ENCODE results near the gene ZNHIT2.

ZNHIT2 gene

DNA sequence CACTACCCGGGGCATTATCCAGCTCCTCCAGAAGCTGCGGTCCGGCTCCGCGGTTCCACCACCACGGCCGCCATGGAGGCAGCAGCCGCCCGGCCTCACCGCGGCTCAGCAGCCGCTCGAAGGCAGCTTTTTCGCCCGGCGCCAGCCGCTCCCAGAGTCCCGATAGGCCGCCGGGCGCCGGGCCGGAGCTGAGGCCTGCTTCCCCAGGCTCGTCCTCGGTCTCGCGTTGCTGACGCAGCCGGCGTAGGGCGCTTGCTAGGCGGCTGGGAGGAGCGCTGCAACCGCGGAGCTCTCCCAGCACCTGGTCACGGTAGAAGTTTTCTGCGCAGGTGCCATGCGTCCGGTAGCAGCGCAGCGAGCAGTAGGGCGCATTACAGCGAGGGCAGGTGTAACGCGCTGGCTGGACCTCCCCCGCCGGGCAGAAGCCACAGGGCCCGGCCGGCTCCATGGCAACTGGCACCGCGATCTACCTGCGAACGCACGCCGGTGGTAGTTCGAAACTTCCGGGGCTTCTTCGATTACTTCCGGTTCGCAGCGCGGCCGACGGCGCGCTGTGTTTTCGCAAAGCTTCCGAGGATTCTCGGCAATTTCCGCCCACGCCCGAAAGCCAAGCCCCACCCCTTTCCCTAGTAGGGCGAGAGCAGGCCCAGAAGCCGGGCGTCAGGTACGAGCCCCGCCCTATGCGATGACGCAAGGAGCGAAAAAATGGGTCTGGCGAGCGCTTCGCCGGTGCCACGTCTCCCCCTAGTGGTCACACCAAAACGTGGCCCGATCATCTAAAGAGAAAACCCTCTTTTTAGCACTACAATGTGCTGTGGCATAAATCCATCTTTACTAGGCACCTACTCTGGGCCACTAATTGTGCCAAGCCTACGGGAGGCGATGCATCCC lies at the start of gene ZNHIT2:
Gene ZNHIT2, minus strand, starts transcription at position 496 of the 891 bp plus-strand sequence. Its CDS starts 48 bp downstream, at position 448.
- peak within 1 kb of the TSS; percentile 98 for H3K27ac ChIP-seq
- TF ChIP-seq, protein P1, sequence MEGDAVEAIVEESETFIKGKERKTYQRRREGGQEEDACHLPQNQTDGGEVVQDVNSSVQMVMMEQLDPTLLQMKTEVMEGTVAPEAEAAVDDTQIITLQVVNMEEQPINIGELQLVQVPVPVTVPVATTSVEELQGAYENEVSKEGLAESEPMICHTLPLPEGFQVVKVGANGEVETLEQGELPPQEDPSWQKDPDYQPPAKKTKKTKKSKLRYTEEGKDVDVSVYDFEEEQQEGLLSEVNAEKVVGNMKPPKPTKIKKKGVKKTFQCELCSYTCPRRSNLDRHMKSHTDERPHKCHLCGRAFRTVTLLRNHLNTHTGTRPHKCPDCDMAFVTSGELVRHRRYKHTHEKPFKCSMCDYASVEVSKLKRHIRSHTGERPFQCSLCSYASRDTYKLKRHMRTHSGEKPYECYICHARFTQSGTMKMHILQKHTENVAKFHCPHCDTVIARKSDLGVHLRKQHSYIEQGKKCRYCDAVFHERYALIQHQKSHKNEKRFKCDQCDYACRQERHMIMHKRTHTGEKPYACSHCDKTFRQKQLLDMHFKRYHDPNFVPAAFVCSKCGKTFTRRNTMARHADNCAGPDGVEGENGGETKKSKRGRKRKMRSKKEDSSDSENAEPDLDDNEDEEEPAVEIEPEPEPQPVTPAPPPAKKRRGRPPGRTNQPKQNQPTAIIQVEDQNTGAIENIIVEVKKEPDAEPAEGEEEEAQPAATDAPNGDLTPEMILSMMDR (conservative IDR thresholded peaks at IDR 0.05), result peak; percentile 96
- TF ChIP-seq ZFX (IDR thresholded peaks at IDR 0.05), result peak; percentile 100

DNA sequence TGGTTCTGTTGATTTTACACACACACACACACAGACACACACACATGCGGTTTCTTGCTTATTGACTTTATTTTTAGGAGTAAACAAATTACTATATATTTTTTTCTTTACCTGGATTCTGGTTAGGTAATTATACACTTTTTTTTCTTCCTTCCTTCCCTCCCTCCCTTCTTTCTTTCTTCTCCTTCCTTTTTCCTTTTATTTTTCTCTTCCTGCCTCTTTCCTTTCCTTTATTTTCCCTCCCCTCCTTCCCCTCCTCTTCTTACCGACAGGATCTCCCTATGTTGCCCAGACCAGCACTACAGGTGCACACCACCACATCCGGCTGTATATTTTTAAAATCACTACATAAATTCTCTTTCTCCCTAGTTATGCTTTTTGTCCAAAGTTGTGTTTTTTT lies 49.4 kb upstream of the ZNHIT2 start:
- H3K27ac ChIP-seq, result no peak overlapping the region
- TF ChIP-seq ZFX (IDR thresholded peaks at IDR 0.05), result no peak
- TF ChIP-seq, protein P1 (conservative IDR thresholded peaks at IDR 0.05), result no peak

- TF ChIP-seq ZFX (IDR thresholded peaks at IDR 0.05), result no peak
- TF ChIP-seq, protein P1 (conservative IDR thresholded peaks at IDR 0.05), result no peak
- no peak overlapping the region for H3K27ac ChIP-seq
Measured at GRCh38 chr11:65165410-65166317, 48.2 kb upstream of the ZNHIT2 start.

DNA sequence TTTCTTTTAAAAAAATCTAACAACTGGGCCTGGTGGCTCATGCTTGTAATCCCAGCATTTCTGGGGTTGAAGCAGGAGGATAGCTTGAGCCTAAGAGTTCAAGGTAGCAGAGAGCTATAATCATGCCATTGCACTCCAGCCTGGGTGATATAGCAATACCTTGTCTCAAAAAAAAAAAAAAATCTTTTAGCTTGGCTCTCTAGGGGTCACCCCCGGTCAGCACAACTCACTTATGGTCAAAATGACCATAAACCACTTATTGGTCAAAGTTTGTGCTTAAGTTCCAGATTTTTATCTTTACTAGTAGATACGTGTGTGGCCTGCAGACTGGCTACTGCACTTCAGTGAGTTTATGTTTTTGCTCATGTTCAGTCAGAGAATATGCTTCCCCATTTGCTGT lies 46.2 kb upstream of the ZNHIT2 start:
- H3K27ac ChIP-seq, result no peak overlapping the region
- TF ChIP-seq, protein P1 (conservative IDR thresholded peaks at IDR 0.05), result no peak
- TF ChIP-seq ZFX (IDR thresholded peaks at IDR 0.05), result no peak

- TF ChIP-seq, protein P1 (conservative IDR thresholded peaks at IDR 0.05), result no peak
- no peak for TF ChIP-seq ZFX (IDR thresholded peaks at IDR 0.05)
- H3K27ac ChIP-seq, result no peak overlapping the region
Measured at GRCh38 chr11:65160643-65161042, 43.1 kb upstream of the ZNHIT2 start.

- TF ChIP-seq, protein P1 (conservative IDR thresholded peaks at IDR 0.05), result no peak
- TF ChIP-seq ZFX (IDR thresholded peaks at IDR 0.05), result no peak
- no peak overlapping the region for H3K27ac ChIP-seq
Measured at GRCh38 chr11:65159012-65159411, 41.5 kb upstream of the ZNHIT2 start.

Data from C4-2B (cell line).